ENCODE measurements around the gene FN3K. TPM values are rescaled to one million over a fixed set of nuclear protein-coding genes. Genes with fewer than 3 reads are reported as not detected.

FN3K gene
- polyA plus RNA-seq, 2 of the 4 experiments (the other 2 are of a cell fraction), result 1.3 to 13.2 TPM

DNA sequence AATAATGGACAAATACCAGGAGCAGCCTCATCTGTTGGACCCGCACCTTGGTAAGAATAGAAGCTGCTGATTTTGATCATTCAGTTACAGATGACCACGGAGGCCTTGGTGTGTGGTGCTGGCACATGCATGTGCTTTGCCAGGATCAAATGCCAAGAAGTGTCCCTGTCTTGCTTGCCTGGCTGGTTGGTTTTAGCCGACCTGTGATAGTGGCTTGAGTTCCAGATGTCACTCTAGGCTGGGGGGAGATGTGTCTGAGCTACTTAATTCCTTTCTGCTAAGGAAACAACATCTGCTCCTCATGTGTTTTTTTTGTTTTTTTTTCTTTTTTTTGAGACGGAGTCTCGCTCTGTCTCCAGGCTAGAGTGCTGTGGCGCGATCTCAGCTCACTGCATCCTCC lies 20.8 kb downstream of the FN3K start:
- Histone ChIP-seq H3K4me3 (no peak overlapping the region), H3K4me2 (no peak overlapping the region), H3K27ac (no peak overlapping the region), H3K9me3 (no peaks in the 10 kb centered on the region), H3K4me1 (peaks cover 13% of the 10 kb centered on the region)
- WGBS (ENCODE audit: missing lambda C conversion rate), result 94% methylated on average over 7 of the region's 7 CpGs
- ATAC-seq (no peak), FAIRE-seq (no peak), DNase-seq (ENCODE audit: low read depth in 1 of 2, low spot score in 1 of 2) (no peak)
- ChIA-PET CTCF (interaction anchor here (0.6 to 5.0 kb wide), 10 partner anchors 9 to 425 kb away, joined by 3 to 27 read pairs (median 5); no protein-coding TSS in a partner anchor), POLR2A (no interaction called here)
- TF ChIP-seq CBX2 (IDR thresholded peaks at IDR 0.05; ENCODE audit: borderline replicate concordance, low read depth) (no peak), RFX5 (IDR thresholded peaks at IDR 0.05) (no peak), NFE2L2 (conservative IDR thresholded peaks at IDR 0.05; ENCODE audit: low read length) (no peak), HOXB13 (CRISPR knock-in tag; IDR thresholded peaks at IDR 0.05; ENCODE audit: low read depth) (no peak), PHF8 (IDR thresholded peaks at IDR 0.05; ENCODE audit: borderline replicate concordance, low read depth) (no peak), NPAS2 (CRISPR knock-in tag; IDR thresholded peaks at IDR 0.05; ENCODE audit: borderline replicate concordance) (no peak), EHF (CRISPR knock-in tag; IDR thresholded peaks at IDR 0.05) (no peak)
- TF ChIP-seq, protein P1, sequence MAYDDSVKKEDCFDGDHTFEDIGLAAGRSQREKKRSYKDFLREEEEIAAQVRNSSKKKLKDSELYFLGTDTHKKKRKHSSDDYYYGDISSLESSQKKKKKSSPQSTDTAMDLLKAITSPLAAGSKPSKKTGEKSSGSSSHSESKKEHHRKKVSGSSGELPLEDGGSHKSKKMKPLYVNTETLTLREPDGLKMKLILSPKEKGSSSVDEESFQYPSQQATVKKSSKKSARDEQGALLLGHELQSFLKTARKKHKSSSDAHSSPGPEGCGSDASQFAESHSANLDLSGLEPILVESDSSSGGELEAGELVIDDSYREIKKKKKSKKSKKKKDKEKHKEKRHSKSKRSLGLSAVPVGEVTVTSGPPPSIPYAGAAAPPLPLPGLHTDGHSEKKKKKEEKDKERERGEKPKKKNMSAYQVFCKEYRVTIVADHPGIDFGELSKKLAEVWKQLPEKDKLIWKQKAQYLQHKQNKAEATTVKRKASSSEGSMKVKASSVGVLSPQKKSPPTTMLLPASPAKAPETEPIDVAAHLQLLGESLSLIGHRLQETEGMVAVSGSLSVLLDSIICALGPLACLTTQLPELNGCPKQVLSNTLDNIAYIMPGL (CRISPR knock-in tag; IDR thresholded peaks at IDR 0.05; ENCODE audit: borderline replicate concordance), result no peak
- TF ChIP-seq, protein P2, sequence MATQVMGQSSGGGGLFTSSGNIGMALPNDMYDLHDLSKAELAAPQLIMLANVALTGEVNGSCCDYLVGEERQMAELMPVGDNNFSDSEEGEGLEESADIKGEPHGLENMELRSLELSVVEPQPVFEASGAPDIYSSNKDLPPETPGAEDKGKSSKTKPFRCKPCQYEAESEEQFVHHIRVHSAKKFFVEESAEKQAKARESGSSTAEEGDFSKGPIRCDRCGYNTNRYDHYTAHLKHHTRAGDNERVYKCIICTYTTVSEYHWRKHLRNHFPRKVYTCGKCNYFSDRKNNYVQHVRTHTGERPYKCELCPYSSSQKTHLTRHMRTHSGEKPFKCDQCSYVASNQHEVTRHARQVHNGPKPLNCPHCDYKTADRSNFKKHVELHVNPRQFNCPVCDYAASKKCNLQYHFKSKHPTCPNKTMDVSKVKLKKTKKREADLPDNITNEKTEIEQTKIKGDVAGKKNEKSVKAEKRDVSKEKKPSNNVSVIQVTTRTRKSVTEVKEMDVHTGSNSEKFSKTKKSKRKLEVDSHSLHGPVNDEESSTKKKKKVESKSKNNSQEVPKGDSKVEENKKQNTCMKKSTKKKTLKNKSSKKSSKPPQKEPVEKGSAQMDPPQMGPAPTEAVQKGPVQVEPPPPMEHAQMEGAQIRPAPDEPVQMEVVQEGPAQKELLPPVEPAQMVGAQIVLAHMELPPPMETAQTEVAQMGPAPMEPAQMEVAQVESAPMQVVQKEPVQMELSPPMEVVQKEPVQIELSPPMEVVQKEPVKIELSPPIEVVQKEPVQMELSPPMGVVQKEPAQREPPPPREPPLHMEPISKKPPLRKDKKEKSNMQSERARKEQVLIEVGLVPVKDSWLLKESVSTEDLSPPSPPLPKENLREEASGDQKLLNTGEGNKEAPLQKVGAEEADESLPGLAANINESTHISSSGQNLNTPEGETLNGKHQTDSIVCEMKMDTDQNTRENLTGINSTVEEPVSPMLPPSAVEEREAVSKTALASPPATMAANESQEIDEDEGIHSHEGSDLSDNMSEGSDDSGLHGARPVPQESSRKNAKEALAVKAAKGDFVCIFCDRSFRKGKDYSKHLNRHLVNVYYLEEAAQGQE (IDR thresholded peaks at IDR 0.05), result no peak

DNA sequence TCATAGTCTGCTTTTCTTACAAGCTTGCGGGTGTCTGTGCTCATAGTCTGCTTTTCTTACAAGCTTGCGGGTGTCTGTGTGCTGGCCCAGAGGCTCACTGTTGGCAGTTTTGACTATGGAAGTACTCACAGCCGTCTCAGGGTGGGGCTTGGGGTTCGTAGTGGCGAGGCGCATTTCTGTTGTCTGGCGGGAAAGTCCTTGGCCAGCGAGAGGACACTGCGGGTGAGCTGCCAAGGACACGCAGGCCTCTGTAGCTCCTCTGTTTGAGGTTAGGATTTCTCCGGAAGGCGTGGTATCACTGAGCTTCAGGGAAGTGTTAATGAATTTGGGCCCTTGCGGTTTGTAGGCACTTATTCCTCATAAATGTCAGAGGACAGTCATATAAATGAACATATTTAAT lies 30.0 kb downstream of the FN3K start:
- Histone ChIP-seq H3K27ac (no peak overlapping the region), H3K4me3 (no peak overlapping the region), H3K4me2 (no peak overlapping the region), H3K9me3 (no peaks in the 10 kb centered on the region), H3K4me1 (no peaks in the 10 kb centered on the region)
- no peak for ATAC-seq
- POLR2A ChIA-PET, result no interaction called here
- no peak for FAIRE-seq
- 94% methylated on average over 13 of the region's 13 CpGs for whole genome bisulfite sequencing (ENCODE audit: missing lambda C conversion rate)
- CTCF ChIA-PET, result interaction anchor here (0.7 to 20.7 kb wide), 6 partner anchors 10 to 415 kb away, joined by 4 to 450 read pairs (median 5); no protein-coding TSS in a partner anchor
- no peak for DNase-seq (ENCODE audit: low read depth in 1 of 2, low spot score in 1 of 2)
- TF ChIP-seq HOXA7 (CRISPR knock-in tag; IDR thresholded peaks at IDR 0.05), result no peak

DNA sequence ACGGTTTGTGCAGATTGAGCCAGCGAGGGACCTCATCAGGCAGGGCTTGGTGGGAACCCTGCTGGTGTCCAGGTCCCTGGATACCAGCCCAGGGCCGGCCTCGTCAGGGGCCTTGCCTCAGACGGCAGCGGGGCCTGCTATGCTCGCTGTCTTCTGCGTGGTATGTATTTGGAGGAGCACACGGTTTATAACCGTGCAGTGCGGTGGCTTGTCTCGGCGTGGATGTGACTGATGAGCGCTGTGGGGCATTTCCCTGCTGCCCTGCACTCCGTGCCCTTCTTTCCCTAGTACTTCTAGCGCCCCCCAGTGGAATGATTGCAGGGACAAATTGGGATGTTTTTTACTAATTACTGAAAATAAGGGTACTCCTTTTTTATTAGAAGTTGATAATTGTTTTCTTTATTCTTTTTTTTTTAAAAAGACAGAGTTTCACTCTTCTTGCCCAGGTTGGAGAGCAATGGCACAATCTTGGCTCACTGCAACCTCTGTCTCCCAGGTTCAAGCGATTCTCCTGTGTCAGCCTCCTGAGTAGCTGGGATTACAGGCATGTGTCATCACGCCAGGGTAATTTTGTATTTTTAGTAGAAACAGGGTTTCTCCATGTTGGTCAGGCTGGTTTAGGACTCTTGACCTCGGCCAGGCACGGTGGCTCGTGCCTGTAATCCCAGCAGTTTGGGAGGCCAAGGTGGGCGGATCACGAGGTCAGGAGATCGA lies 31.8 kb downstream of the FN3K start:
- FAIRE-seq (no peak), DNase-seq (ENCODE audit: low read depth in 1 of 2, low spot score in 1 of 2) (peak; percentile 57 to 65), ATAC-seq (peak; percentile 54 to 79; a peak in 4 of 6 replicates)
- Histone ChIP-seq H3K9me3 (no peaks in the 10 kb centered on the region), H3K4me2 (no peak overlapping the region), H3K4me3 (no peak overlapping the region), H3K4me1 (no peaks in the 10 kb centered on the region), H3K27ac (no peak overlapping the region)
- TF ChIP-seq, protein P3, sequence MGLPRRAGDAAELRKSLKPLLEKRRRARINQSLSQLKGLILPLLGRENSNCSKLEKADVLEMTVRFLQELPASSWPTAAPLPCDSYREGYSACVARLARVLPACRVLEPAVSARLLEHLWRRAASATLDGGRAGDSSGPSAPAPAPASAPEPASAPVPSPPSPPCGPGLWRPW (IDR thresholded peaks at IDR 0.05), result no peak
- TF ChIP-seq, protein P4, sequence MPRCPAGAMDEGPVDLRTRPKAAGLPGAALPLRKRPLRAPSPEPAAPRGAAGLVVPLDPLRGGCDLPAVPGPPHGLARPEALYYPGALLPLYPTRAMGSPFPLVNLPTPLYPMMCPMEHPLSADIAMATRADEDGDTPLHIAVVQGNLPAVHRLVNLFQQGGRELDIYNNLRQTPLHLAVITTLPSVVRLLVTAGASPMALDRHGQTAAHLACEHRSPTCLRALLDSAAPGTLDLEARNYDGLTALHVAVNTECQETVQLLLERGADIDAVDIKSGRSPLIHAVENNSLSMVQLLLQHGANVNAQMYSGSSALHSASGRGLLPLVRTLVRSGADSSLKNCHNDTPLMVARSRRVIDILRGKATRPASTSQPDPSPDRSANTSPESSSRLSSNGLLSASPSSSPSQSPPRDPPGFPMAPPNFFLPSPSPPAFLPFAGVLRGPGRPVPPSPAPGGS (IDR thresholded peaks at IDR 0.05), result no peak
- TF ChIP-seq, protein P1 (CRISPR knock-in tag; IDR thresholded peaks at IDR 0.05; ENCODE audit: borderline replicate concordance), result no peak
- TF ChIP-seq TFCP2L1 (CRISPR knock-in tag; IDR thresholded peaks at IDR 0.05) (no peak), RAD21 (conservative IDR thresholded peaks at IDR 0.05 in 1 of 2, IDR thresholded peaks at IDR 0.05 in 1 of 2) (peak; percentile 76 to 83), SMC3 (IDR thresholded peaks at IDR 0.05) (peak; percentile 75), EHMT2 (IDR thresholded peaks at IDR 0.05; ENCODE audit: low read depth) (no peak)
- TF ChIP-seq, protein P5, sequence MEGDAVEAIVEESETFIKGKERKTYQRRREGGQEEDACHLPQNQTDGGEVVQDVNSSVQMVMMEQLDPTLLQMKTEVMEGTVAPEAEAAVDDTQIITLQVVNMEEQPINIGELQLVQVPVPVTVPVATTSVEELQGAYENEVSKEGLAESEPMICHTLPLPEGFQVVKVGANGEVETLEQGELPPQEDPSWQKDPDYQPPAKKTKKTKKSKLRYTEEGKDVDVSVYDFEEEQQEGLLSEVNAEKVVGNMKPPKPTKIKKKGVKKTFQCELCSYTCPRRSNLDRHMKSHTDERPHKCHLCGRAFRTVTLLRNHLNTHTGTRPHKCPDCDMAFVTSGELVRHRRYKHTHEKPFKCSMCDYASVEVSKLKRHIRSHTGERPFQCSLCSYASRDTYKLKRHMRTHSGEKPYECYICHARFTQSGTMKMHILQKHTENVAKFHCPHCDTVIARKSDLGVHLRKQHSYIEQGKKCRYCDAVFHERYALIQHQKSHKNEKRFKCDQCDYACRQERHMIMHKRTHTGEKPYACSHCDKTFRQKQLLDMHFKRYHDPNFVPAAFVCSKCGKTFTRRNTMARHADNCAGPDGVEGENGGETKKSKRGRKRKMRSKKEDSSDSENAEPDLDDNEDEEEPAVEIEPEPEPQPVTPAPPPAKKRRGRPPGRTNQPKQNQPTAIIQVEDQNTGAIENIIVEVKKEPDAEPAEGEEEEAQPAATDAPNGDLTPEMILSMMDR (IDR thresholded peaks at IDR 0.05), result peak; percentile 84
- 70% methylated on average over 24 of the region's 24 CpGs for WGBS (ENCODE audit: missing lambda C conversion rate)
- ChIA-PET CTCF (interaction anchor here (0.8 to 20.7 kb wide), 8 partner anchors 10 to 432 kb away, joined by 3 to 450 read pairs (median 4); no protein-coding TSS in a partner anchor), POLR2A (no interaction called here)
